ENCODE data around the gene UROC1.

DNA sequence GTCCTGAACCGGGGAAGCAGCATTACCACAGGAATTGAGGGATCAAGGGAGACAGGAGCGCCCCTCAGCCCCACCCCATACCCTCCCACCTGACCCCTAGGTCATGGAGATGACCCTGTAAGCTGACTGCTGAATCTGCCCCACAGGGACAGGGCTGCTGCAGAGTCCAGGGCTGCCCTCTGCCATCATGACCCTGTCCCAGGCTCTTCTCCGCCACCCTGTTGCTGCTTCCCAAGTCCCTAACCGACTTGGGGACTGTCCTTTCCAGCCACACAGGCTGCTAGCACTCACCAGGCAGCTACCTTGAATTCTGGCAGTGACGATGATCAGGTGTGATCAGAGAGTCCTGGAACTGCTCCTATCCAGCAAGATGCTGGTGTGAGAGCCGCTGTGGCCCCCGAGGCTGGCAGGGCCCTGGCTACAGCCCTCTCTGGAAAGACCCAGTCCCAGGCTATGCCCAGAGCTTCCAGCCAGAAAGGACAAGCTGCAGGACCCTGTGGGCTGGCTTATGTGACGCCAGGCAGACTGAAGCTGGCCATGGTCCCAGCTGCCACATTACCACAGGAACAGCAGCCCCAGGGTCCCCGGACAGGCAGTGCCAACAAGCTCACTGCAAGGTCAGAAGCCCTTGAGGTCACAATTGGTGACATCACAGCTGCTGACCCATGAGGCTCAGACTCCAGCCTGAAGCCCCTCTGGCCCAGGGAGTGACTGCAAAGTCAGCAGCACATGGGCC is 40.9 kb upstream of the UROC1 start, which contains the start of gene C3orf22:
- TF ChIP-seq EZH2 (IDR thresholded peaks at IDR 0.05), result no peak
- TF ChIP-seq POLR2AphosphoS5 (IDR thresholded peaks at IDR 0.05; ENCODE audit: borderline replicate concordance, low read depth, low read length), result no peak
- TF ChIP-seq FOXP2 (optimal IDR thresholded peaks at IDR 0.05; ENCODE audit: control extremely low read depth, extremely low read length, insufficient read depth), result no peak

Measured in SK-N-MC (cell line).